GM06990 (cell line): Measurements from ENCODE around the gene LOX.

Experiments used
- DNase-seq: peaks from one replicate; pipeline ENCODE4 v3.0.0-alpha.2; 2011; ENCODE audit not compliant: insufficient read length; ENCODE audit errors: extremely low read depth
- H3K27me3 ChIP-seq: replicated peaks from 2 replicates; pipeline ENCODE4 v1.6.0; 2011; ENCODE audit warnings: low read length; ENCODE audit not compliant: control insufficient read depth, insufficient read depth
- H3K36me3 ChIP-seq: 2 replicates; pipeline ENCODE4 v1.5.1; 2011; ENCODE audit warnings: low read length; ENCODE audit not compliant: control insufficient read depth, insufficient read depth
- H3K4me3 ChIP-seq: replicated peaks from 2 replicates; pipeline ENCODE4 v1.5.1; 2011; ENCODE audit warnings: low read depth, mild to moderate bottlenecking, control low read depth, low read length
- TF ChIP-seq, protein P1 (sequence below): IDR thresholded peaks from 2 replicates; pipeline ENCODE4 v1.5.1; 2011; ENCODE audit warnings: low read length, control low read depth, mild to moderate bottlenecking, inconsistent platforms; ENCODE audit not compliant: insufficient read depth, poor library complexity, severe bottlenecking

Gene LOX

GRCh38 chr5:122076050-122076461, 2.0 kb downstream of the LOX start:
- TF ChIP-seq, protein P1, sequence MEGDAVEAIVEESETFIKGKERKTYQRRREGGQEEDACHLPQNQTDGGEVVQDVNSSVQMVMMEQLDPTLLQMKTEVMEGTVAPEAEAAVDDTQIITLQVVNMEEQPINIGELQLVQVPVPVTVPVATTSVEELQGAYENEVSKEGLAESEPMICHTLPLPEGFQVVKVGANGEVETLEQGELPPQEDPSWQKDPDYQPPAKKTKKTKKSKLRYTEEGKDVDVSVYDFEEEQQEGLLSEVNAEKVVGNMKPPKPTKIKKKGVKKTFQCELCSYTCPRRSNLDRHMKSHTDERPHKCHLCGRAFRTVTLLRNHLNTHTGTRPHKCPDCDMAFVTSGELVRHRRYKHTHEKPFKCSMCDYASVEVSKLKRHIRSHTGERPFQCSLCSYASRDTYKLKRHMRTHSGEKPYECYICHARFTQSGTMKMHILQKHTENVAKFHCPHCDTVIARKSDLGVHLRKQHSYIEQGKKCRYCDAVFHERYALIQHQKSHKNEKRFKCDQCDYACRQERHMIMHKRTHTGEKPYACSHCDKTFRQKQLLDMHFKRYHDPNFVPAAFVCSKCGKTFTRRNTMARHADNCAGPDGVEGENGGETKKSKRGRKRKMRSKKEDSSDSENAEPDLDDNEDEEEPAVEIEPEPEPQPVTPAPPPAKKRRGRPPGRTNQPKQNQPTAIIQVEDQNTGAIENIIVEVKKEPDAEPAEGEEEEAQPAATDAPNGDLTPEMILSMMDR: no peak
- no peaks in the 10 kb centered on the region; the same call in none of the 2 replicates for H3K27me3 ChIP-seq
- H3K36me3 ChIP-seq: no peaks in the 10 kb centered on the region
- no peak for DNase-seq
- no peak overlapping the region for H3K4me3 ChIP-seq

- Histone ChIP-seq H3K4me3 (no peak overlapping the region), H3K36me3 (no peaks in the 10 kb centered on the region), H3K27me3 (no peaks in the 10 kb centered on the region; the same call in 1 of the 2 replicates)
- no peak for DNase-seq
- TF ChIP-seq, protein P1: no peak
Observed at GRCh38 chr5:122073864-122074263, 4.2 kb downstream of the LOX start.

- Histone ChIP-seq H3K27me3 (no peaks in the 10 kb centered on the region; the same call in 1 of the 2 replicates), H3K36me3 (no peaks in the 10 kb centered on the region), H3K4me3 (no peak overlapping the region)
- DNase-seq: no peak
- TF ChIP-seq, protein P1: no peak
Observed at GRCh38 chr5:122073018-122073417, 5.0 kb downstream of the LOX start.

GRCh38 chr5:122067390-122067789, 10.7 kb downstream of the LOX start:
- Histone ChIP-seq H3K36me3 (no peaks in the 10 kb centered on the region), H3K27me3 (no peaks in the 10 kb centered on the region), H3K4me3 (no peak overlapping the region)
- no peak for DNase-seq
- TF ChIP-seq, protein P1: no peak

- TF ChIP-seq, protein P1: no peak
- Histone ChIP-seq H3K4me3 (no peak overlapping the region), H3K27me3 (no peaks in the 10 kb centered on the region), H3K36me3 (no peaks in the 10 kb centered on the region)
- no peak for DNase-seq
Observed at GRCh38 chr5:122064992-122065391, 13.1 kb downstream of the LOX start.

DNA sequence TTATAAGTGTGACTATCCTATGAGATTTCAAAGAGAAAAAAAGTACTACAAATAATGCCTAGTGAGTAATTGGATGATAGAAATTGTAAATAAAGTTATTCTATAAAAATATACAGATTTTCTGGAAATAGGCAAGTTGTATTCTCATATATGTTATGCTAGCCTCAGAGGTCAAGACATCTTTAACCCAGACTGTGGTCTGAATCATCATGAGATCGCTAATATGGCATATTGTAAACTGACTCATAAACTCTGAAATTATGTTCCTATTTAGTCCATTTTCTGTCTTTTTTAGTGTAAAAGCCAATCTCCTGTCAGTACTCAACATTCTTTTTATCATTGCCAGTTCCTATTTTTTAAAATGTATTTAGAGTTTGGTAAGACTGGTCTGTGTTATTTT, 14.2 kb downstream of the LOX start:
- no peak for DNase-seq
- H3K27me3 ChIP-seq: no peaks in the 10 kb centered on the region
- TF ChIP-seq, protein P1: no peak
- H3K4me3 ChIP-seq: no peak overlapping the region
- no peaks in the 10 kb centered on the region for H3K36me3 ChIP-seq
